ENCODE results near the gene EEF1AKMT2.
A peak's percentile ranks its signal among the peaks of the same experiment; 100 is the strongest.
"Not testable (repeated sequence)": the region's sequence is repeated elsewhere in the genome, so short reads cannot be mapped to it uniquely, and the experiment has no call there.

Gene EEF1AKMT2

DNA sequence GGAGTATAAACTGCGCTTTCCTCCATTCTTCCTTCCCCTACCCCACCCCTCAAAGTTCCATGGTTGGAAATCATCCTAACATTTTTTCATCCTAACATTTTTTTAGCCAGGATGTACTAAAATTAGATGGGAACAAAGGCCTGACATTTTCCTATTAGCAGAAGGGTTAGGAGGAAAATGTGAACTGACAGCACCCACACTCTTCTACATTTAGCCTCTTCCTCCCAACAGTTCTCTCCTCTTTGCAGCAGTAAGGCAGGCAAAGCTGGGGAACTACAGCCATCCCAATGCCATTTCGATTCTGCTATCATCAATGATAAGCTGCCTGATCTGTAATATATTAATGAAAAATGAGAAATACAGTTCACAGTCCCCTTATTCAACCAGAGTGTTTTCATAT, 36.1 kb downstream of the EEF1AKMT2 start:
- DNase-seq (ENCODE audit: low spot score), result no peak

DNA sequence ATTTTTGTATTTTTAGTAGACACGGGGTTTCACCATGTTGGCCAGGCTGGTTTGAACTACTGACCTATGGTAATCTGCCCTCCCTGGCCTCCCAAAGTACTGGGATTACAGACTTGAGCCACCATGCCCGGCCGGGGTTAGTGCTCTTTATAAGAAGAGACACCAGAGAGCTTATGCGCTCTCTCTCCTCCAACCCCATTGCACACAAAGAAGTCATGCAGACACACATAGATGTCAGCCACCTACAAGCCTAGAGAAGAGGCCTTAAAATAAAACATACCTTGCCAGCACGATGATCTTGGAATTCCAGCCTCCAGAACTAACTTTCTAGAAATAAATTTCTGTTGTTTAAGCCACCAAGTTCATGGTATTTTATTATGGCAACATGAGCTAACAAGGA, 37.5 kb downstream of the EEF1AKMT2 start:
- no peak for DNase-seq (ENCODE audit: low spot score)

DNA sequence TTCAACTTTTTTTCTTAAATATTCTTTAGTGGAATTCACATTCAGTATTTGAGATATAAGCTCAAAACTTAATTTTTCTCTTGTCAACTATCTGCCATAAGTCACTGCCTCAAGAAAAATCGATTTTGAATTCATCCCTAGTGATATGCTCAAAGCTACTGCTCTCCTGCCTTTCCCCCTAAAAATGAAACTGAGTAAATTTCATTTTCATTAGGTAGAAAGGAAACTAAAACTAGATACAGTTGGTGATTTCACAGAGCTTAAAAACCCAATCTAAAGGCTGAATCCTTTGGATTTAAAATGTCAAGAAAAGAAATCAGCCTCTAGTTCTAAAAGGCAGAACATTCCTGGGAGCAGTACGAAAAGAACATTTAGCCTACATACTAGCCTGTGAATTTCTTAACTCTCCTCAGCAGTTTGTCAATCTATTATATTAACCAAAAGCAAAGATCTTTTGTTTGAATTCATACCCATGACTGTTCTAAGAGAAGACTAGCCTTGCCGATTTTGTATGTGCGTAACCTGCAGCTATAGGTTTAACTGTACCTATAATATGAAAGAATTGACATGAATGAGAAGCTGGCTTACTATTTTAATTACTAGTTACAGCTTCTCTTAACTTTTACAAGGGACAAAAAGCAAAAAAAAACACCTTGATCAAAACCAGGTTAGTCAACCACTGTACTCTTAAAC, 42.6 kb downstream of the EEF1AKMT2 start:
- DNase-seq (ENCODE audit: low spot score), result no peak

DNA sequence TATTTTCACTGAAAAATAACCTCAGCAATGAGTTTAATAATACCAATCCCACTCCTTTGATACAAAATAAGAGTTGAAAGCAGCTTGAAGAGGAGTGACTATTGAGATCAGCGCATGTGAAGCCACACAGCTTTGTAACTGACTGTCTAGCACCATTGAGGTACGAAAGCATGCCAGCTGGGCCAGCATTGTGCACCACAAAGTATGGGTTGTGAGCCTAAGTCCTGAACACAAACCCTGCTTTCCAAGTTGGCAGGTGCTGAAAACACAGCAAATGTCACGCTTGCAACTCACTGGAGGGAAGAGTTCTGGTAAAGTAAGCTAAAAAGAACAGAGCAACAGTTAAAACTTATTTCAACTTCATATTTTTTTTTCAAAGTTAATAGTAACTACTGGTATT, 43.5 kb downstream of the EEF1AKMT2 start:
- DNase-seq (ENCODE audit: low spot score), result no peak

DNA sequence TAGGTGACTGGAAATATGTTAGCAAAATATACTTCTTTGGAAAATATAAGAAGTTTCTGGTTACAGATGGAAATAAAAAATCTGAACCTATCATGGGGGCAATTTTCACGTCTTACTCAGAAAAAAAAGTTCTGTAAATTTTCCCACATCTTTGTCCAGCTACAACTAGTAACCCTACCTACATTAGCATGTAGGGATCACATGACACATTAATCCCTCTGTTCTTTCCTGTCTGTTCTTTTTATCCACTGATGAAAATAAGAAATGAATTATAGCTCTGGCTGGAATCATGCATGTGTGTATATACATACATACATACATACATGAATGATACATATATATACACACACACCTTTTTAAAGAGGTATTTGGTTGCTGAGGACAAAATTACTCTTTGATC, 43.9 kb downstream of the EEF1AKMT2 start:
- DNase-seq (ENCODE audit: low spot score), result no peak

DNA sequence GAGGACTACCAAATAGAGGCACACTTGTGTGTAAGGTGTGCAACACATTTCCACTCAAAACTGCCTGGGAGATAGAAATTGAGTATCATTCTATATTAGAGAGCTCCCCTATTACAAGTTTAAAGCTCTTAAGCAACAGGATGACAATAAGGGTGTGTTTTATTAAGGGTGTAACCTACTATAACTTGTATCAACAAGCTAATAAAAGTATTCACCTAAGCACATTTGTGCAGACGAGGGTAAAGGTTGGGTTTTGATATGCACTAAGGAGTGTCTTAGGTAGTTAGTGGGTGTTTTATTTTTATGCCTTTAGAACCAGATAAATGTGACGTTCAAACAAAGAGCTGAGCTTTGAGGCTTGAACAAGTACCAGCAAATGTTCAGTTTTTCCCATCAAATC, 44.7 kb downstream of the EEF1AKMT2 start:
- no peak for DNase-seq (ENCODE audit: low spot score)

DNA sequence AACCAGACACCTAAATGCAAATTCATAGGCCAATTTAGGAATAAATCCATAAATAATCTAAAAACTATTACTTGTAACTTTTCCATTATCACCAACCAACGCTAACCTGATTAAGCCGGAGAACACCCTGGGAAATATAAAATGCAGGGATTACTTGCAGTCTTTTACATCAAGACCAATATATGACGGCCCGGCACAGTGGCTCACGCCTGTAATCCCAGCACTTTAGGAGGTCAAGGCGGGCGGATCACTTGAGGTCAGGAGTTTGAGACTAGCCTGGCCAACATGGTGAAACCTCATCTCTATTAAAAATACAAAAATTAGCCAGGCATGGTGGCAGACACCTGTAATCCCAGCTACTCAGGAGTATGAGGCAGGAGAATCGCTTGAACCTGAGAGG, 45.2 kb downstream of the EEF1AKMT2 start:
- not testable (repeated sequence) for DNase-seq (ENCODE audit: low spot score)

DNA sequence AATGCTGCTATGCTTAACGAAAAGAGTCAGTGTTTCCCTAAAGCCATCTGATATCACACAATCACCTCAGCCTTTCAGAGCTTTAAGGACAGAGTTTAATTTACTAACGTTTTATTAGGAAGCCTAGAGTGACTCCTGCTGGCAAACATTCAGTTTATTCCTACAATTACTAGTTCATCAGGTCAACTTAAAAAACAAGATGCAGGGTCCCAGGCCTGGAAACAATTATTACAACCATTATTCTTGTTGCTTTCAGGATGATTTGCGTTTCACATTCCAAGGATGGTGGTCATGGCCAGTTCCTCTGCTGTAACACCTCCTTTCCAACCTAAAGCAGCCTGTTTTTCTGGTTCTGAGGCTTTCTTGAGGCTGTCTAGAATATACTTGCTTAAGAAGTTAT, 46.0 kb downstream of the EEF1AKMT2 start:
- peak; percentile 84 for DNase-seq (ENCODE audit: low spot score)

DNA sequence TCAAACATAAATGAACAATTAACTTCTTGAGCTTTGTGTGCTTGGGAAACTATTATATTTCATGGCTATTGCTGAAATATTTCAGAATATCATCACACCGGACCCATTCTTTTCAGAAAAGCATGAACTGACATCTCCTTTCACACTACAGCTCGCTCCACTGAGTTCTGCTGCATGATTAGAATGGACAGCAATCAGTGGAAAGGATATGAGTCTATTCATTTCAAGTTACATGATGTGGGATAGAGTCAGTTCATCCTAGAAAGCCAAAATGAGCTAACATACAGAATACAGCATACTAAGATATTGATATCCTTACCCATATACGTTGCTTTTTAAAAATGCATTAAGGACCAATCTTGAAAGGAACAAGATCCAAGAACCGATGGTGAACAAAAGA, 46.4 kb downstream of the EEF1AKMT2 start:
- DNase-seq (ENCODE audit: low spot score), result no peak

DNA sequence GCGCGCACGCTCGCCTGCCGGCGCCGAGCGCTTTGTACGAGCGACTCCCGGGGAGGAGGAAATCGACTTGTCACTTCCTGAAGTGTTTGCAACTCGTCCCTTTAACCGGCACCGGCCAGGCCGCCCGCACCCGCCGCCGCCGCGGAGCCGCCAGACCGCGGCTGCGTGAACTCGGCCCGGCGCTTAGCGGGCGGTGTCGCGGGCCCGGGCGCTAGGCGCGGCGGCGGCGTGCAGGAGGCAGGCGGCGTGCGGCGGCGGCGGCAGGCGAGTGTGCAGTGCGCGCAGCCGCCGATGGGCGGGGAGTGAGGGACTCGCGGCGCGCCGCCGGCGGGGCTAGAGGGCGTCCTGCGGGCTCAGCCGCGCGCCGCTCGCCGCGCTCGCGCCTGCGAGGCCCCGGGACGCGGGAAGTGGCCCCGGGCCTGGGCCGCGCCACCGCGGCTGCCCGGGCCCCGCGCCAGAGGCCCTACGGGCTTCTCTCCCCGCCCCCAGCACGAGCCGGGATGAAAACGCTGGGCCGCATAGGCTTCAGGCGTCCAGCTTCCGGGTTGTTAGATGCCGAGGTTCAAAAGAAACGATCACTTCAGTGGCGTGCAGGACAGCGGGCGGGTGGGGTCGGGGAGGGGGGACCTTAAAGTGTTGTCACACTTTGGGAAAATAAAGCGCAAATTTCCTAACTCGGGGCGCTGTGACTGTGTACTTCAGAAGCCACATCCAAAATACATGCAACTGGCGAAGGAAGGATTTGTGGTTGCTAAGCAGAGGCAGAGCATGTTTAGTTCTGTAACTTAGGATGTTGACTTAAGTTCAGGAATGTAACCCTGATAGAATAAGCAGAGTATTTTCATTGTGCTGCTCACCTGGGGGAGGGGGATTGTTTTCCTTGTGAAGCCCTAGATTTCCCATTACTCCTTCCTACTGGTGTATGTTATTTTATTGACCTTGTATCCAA, 47.3 kb downstream of the EEF1AKMT2 start, which contains the start of gene FAM53B:
Gene FAM53B (minus strand): TSS at position 277 of the 949 bp plus-strand sequence. CDS start 37,665 bp downstream, outside the sequence.
- peak; percentile 83 for DNase-seq (ENCODE audit: low spot score)

DNA sequence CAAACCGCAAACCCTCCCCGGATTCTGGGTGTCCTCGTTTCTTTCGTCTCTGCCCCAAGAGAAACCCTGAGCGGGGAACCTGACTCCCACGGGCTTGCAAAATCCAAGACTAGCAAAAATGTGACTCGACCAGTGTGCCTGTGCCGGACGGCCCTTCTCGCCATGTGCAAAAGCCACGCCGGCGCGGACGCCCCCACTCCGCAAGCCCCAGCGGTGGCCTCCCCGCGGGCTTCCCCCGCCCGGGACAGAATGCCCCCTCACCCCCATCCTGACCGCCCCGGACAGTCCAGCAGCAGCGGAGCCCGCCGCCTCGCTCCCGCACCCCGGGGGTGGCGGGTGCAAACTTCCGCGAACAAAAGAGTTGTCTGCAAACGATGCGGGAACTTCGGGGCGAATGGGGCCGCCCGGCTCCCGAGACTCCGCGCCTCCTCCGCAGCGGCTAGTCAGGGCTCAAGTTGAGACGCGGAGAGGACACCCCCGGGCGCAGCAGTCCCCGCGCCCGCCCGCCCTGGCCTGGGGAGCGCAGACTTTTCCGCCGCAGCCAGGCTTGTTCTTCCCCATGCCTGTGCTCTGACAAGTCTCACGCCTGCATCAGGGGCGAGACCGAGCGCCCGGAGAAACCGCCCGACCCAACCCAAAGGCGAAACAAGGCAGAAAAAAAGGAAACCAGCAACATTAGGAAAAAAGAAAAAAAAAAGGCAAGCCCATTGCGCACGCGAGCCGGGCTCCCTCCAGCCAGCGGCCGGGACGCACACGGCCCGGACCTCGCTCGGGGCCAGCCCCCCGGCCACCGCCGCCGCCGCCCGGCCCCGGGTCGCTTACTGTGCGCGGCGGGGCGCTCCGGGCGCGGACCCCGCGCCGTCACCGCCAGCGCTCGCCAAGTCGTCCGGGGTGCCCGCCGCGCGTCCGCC, 48.2 kb downstream of the EEF1AKMT2 start:
- peak; percentile 53 for DNase-seq (ENCODE audit: low spot score)

DNA sequence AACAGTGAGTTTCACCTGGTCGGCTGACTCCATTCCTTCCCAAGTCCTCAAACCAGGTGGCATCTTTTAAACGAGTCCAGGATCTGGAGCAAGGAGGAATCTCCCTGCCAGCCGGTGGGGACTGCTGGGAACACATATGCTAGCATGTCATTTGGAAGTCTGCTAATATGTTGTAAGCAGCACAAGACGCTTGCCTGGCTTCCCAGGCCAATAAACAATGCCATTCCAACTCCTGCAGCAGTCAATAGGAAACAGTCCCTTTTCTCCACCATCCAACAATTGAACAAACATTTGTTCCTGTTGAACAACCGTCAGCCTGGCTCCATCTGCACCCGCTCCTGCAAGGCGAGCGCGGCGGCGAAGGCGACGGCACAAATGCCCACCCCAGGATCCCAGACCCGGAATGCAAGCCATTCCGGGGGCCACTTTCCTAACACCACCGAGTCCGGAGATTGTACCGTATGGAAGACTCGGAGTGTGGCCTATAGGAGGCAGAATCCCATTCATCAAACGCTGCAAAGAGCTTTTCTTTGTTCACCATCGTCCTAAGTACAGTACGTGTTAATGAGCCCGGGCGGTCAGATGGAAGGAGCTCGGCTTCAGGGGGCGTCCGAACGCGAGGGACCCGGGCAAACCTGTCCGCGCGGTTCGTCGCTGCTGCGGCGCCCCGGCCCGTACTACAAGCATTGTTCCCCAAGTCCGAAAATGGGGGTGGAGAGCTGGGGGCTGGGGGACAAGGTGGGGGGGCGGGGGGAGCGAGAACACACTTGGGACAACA, 49.1 kb downstream of the EEF1AKMT2 start:
- peak; percentile 68 for DNase-seq (ENCODE audit: low spot score)

DNA sequence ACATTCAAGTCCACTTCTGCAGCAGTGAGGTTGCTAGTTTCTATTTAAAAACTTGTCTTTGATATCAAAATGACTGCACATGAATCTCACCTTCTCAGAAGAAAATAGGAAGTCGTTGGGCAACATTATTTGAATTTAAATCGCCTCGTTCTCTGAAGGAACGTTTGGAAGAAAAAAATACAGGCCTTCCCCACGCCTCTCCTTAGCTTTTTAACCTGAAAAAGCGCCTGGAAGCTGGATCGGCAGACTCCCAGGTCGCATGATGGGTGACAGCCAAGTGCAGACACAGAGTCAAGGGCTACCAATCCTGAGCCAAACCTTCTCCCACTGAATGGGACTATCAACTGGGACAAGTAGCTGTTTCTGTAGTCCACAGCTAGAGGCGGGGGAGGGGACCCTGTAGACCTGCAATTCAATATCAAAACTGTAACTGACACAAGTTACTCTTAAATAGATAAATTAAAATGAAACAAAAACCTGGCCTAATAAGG, 49.7 kb downstream of the EEF1AKMT2 start:
- peak; percentile 56 for DNase-seq (ENCODE audit: low spot score)

DNA sequence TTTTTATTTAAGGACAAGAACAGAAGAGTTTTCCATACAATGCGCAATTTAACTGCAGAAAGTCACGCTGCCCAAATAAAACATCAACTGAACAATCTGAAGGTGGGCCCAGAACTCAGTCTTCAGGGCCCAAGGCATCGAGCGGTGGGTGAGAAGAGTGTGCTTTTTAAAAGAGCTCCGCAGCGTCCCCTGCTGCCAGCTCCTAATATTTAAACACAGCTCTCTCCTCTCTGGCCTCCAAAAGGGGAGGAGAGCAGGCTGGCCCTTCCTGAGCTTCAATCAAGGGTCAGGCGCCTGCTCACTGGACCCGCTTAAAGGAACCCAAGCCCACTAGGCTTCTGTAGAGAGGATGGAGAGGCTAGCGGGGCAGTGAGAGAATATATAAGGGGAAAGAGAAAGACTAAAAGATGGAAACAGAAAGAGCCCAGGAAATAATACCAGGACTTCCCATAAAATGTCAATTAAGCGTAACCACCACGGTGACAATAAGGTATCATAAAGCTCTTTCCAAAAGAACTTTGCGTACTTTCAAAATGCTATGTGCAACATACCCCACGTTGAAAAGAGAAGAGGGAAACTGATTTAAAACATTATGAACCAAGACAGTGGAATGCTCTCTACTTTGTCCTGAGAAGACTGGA, 50.3 kb downstream of the EEF1AKMT2 start:
- DNase-seq (ENCODE audit: low spot score), result peak; percentile 93

DNA sequence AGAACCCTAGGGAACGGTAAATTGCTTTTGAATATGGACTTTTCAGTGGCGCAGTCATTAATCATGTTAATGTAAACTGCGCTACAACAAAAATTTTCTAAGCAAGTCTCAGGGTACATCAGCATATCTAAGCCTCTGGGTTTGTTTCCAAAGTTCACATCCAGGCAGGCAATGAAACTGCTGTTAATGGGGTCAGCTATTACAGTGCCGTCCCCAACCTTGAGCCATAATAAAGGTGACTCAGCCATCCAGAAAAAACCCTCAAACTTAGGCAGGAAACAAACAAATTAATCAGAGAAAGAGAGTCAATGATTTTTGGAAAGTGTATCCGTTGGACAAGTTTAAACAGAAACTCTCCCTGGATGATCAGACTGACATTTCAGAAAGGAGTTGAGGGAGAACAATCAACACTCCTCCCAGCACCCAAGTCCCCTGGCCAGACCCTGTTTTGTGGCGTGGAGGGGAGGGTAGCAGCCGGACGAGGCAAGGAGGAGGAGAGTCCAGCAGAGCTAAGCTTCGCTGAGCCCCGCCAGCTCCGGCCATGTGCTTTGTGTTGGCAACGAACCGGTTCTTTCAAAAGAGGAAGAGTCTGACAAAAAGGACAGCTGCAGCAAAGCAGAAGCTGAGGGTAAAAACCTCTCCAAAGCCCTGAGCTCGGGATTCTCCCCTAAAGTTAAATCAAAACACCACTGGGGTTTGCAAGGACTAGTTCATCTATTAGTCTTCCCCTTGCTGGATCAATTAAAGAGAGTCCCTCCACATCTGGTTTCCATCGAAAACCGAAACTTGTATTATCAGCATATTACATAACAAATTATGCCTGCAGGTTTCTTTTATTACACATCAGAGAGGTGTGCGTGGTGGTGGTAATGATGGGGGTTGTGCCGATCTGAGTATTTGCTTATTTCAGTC, 51.1 kb downstream of the EEF1AKMT2 start:
- DNase-seq (ENCODE audit: low spot score), result peak; percentile 83

DNA sequence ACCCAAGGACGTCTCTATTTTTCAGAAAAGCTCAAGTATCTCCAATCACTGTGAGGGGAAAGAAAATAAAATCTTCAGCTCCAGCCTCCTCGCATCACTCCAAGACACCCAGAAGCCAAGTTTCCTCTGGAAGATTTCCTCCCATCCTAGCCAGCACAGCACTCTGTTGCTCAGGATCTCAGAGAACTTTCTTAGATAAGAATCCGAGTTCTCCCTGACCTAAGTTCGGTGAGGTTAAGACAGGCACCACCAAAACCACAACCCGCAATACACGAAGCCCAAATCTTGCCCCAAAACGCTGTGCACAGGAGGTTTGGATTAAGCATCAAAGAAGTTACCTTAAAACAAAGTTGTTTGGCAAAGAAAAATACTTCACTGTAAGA, 51.7 kb downstream of the EEF1AKMT2 start:
- DNase-seq (ENCODE audit: low spot score), result no peak

DNA sequence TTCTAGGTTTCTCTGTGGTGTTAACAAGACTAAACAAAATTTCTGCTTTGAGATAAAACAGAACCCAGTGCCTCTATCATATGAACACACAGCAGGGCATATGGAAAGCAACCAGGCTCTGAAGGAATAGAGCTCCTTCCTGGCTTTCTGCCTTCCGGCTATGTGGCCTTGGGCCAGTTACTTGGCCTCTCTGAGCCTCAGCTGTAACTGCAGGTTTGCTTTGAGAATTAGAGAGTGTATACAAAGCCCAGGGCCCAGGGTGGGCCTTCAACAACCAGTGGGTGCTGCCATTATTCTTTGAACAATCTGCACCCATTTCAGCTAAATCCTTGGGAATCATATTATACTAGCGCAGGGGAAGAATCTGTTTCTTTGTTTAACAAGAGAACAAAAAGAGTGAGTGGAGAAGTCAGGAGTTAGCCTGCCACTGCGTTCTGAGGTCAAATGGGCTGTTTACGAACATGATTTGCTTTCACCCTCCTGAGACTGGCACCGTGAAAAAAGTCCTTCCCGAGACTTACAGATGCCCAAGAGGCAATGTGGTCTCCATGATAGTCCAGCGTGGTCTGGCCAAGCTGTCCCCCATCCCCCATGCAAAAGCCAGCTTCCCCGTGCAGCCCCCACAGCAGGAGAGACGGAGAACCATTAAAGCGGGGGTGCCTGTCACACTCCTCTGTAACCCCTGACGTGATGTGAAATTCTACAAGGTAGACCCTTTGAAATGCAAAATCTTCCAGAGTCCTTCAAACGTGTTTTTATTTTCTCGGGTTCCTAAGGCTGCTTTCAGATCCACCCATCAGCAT, 52.4 kb downstream of the EEF1AKMT2 start:
- DNase-seq (ENCODE audit: low spot score), result no peak

DNA sequence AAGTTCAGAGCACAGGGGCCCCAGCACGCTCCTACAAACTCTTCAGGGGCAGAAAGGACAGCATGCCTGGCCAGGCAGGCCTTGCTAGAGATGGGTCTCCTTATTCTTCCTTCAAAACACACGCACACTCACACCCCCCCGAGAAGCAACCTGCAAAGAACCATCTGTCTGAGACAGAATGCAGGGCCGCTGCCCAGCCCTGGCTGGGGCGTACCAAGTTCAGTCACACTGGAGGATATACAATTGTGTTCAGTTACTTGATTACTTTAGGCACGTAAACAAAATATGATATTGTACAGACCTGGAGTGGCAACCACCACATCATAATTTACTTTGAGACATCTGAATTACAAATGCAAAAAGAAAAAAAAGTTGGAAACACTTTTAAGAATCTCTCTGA, 53.2 kb downstream of the EEF1AKMT2 start:
- DNase-seq (ENCODE audit: low spot score), result no peak

DNA sequence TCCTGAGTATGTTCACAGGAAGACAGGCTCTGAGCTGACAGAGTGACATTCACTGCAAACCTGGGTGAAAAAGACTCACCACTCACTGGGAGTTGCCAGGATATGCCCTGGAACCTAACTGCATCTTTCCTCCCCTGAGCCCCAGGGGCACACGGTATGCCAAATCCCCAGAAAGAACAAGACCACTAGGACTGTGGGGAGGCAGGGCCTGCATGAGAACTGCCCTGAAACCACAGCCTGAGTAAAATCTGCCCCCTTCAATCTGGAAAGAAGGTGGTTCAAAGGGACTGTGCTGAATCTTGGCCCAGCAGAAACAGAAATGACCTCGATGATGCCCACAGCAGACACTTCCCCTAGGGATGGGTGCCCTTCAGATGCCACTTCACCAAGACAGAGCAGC, 54.0 kb downstream of the EEF1AKMT2 start:
- no peak for DNase-seq (ENCODE audit: low spot score)

Measured in NAMALWA (cell line).